ENCODE results near the gene ANKAR.

GRCh38 chr2:189638301-189639006, 36.0 kb upstream of the ANKAR start:
- no peak for TF ChIP-seq CTCF (conservative IDR thresholded peaks at IDR 0.05 in 1 of 2, IDR thresholded peaks at IDR 0.05 in 1 of 2; ENCODE audit: extremely low read depth in 1 of 2, insufficient read depth in 1 of 2, low read depth in 1 of 2, low read length in 2 of 2)
- TF ChIP-seq EZH2 (IDR thresholded peaks at IDR 0.05; ENCODE audit: borderline replicate concordance, low read length), result no peak
